IPS DF 4.7 (cell line): ENCODE results near the gene AKR1C3.
"Not testable (repeated sequence)": the region's sequence is repeated elsewhere in the genome, so short reads cannot be mapped to it uniquely, and the experiment has no call there.

Experiments
- DNase-seq: peaks from one replicate; pipeline ENCODE4 v3.0.0-alpha.2; 2013; ENCODE audit warnings: low spot score; ENCODE audit errors: extremely low read depth

AKR1C3 gene

GRCh38 chr10:5136468-5137087 is 42.4 kb downstream of the AKR1C3 start:
- DNase-seq, result no peak

- not testable (repeated sequence) for DNase-seq
Observed at GRCh38 chr10:5137699-5138098, 43.5 kb downstream of the AKR1C3 start.

- no peak for DNase-seq
Observed at GRCh38 chr10:5142199-5142598, 48.0 kb downstream of the AKR1C3 start.

GRCh38 chr10:5143137-5143536 is 48.9 kb downstream of the AKR1C3 start:
- no peak for DNase-seq

GRCh38 chr10:5146920-5147254 is 52.7 kb downstream of the AKR1C3 start:
- no peak for DNase-seq

GRCh38 chr10:5147255-5147980 is 53.2 kb downstream of the AKR1C3 start:
- no peak for DNase-seq

- no peak for DNase-seq
Observed at GRCh38 chr10:5147981-5148677, 53.9 kb downstream of the AKR1C3 start.

- DNase-seq, result no peak
Observed at GRCh38 chr10:5148678-5149032, 54.4 kb downstream of the AKR1C3 start.

GRCh38 chr10:5151076-5151475 is 56.9 kb downstream of the AKR1C3 start:
- no peak for DNase-seq

GRCh38 chr10:5155951-5156350 is 61.7 kb downstream of the AKR1C3 start:
- DNase-seq, result no peak
